Measurements from ENCODE around the gene SUPV3L1.

SUPV3L1 gene

DNA sequence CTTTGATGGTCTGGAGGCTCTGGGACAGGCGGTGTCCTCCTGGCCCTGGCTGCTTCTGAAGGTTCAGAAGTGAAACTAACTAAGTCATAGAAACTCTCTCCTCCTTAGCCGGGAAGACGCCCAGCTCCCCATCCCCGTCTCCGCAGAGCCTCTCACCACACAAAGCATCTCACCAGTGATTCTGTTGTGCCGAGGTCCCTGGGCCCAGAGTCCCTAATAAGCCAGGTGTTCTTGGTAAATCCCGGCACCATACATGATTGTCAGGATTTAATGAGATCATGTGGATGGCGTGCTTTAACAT, 49.5 kb downstream of the SUPV3L1 start:
- H3K4me3 Mint-ChIP-seq: peak overlapping the region; percentile 87
- peak overlapping the region; percentile 98 for H3K27ac Mint-ChIP-seq
- H3K27me3 Mint-ChIP-seq (ENCODE audit: low read depth): no peaks in the 10 kb centered on the region
- peaks cover 65% of the 10 kb centered on the region for H3K4me1 Mint-ChIP-seq (ENCODE audit: low read depth)
- H3K9me3 Mint-ChIP-seq: no peaks in the 10 kb centered on the region
- no peaks in the 10 kb centered on the region for H3K36me3 Mint-ChIP-seq (ENCODE audit: low read depth)
- DNase-seq (ENCODE audit: low spot score): no peak

DNA sequence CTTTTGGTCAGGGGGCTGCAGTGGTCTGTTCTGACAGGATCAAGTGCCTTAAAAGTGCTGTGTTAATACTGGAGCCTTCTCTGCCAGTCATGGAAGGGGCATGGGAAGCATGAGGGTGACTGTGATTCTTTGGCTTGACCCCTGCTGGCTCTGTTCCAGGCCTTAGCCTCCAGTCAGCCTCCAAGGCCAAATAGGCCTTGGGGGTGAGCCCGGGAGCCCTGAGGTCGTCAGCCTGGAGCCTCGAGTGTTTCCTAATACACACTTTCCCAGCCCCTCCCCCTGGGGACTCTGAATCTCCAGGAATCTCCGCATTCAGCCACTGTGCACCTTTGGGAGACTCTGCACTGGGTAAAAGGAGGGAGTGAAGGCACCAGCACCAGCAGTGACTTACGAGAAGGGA, 50.1 kb downstream of the SUPV3L1 start:
- Mint-ChIP-seq H3K4me3 (peak overlapping the region; percentile 87), H3K4me1 (ENCODE audit: low read depth) (peaks cover 62% of the 10 kb centered on the region), H3K27ac (peak overlapping the region; percentile 98)

DNA sequence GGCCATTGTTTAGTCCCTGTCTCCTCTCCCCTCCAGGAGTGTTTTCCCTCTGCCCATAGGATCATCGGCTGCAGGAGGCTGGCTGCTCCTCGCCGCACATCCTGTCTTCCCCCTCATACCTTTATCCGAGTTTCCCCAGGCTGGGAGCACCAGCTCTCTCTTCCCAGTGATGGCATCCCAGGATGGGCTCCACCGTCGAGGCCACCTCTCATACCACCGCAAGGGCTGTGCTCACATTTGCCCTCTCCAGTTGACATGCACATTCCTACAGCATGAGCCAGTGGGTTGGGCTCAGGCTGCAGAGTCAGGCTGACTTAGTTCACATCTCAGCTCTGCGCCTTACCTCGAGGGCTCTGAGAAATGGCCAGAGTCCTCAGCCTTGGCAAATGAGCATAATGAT, 52.2 kb downstream of the SUPV3L1 start:
- H3K27ac Mint-ChIP-seq: no peak overlapping the region
- H3K4me3 Mint-ChIP-seq: peak overlapping the region; percentile 58
- peaks cover 55% of the 10 kb centered on the region for H3K4me1 Mint-ChIP-seq (ENCODE audit: low read depth)

More for the DNA sequence above, 50.1 kb downstream of the SUPV3L1 start:
- Mint-ChIP-seq H3K36me3 (ENCODE audit: low read depth) (no peaks in the 10 kb centered on the region), H3K9me3 (no peaks in the 10 kb centered on the region), H3K27me3 (ENCODE audit: low read depth) (no peaks in the 10 kb centered on the region)
- DNase-seq (ENCODE audit: low spot score): no peak

DNA sequence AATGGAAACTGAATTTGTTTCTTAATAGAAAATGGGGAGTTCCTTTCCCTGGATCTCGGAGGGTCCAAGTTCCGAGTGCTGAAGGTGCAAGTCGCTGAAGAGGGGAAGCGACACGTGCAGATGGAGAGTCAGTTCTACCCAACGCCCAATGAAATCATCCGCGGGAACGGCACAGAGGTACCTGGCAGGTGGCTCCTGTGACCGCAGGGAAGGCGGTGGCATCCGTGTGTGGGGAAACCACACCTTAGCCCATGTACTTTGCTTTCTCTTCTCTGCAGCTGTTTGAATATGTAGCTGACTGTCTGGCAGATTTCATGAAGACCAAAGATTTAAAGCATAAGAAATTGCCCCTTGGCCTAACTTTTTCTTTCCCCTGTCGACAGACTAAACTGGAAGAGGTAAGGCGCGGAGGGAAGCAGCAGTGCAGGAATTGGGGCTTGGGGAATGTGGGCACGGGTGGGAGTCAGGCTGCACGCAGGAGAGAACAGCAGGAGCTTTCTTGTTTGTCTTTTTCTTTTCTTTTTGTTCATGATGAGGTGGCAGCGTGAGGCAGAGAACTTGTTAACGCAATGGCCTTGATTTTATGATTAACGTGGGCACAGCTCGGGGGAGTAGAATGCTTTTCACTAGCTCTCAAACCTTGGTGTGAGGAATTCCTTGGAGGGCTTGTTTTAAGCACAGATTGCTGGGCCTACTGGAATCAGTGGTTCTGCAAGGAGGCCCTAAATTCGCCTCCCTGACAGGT, 52.9 kb downstream of the SUPV3L1 start:
- H3K27me3 Mint-ChIP-seq (ENCODE audit: low read depth): no peaks in the 10 kb centered on the region
- no peaks in the 10 kb centered on the region for H3K9me3 Mint-ChIP-seq
- H3K4me3 Mint-ChIP-seq: peak overlapping the region; percentile 58
- peak overlapping the region; percentile 51 for H3K27ac Mint-ChIP-seq
- DNase-seq (ENCODE audit: low spot score): no peak
- H3K36me3 Mint-ChIP-seq (ENCODE audit: low read depth): no peaks in the 10 kb centered on the region
- peaks cover 53% of the 10 kb centered on the region for H3K4me1 Mint-ChIP-seq (ENCODE audit: low read depth)

More for the DNA sequence above, 52.2 kb downstream of the SUPV3L1 start:
- H3K27me3 Mint-ChIP-seq (ENCODE audit: low read depth): no peaks in the 10 kb centered on the region
- DNase-seq (ENCODE audit: low spot score): no peak
- no peaks in the 10 kb centered on the region for H3K36me3 Mint-ChIP-seq (ENCODE audit: low read depth)
- no peaks in the 10 kb centered on the region for H3K9me3 Mint-ChIP-seq

DNA sequence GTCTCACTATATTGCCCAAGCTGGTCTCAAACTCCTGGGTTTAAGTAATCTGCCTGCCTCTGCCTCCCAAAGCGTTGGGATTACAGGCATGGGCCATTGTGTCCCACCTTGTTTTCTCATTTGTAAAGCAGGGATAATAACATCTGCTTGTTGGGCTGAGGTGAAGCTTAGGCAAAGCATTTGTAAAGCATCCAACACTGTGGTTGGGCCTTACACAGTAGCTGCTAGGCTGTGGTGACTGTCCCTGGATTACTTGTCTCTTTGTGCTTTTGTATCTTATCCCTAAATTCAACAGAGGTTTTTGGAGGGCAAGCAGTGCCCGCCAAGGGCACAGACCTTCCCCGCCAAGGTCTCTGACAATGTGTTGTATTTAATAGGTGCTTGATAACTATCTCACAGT, 54.4 kb downstream of the SUPV3L1 start:
- H3K27ac Mint-ChIP-seq: peak overlapping the region; percentile 42

DNA sequence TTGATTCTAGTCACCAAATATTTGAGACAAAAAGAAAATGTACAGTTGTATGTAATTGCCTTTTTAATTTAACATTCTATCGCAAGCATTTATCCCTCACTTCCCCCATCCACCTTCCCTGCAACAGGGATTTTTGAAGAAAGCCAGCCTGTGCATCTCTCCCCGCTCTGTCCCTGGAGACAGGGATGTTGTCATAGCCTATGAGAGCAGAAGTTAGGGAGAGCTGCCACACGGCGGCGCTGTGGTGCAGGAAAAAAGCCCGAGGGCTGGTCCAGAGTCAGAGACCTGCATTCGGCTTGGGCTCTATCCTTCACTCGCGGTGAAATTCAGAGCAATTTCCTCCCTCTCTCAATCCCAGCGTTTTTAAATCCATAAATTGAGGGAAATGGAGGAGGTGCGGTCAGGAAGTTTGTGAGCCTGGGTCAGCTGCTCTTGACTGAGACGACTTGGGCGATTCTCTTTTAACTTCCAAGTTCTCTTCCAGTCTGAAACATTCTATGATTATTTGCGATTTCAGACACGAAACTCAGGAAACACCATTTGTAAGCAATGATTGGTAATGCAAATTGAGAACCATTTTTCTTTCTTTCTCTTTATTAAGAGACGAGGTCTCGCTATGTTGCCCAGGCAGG, 57.6 kb downstream of the SUPV3L1 start:
- Mint-ChIP-seq H3K4me3 (no peak overlapping the region), H3K36me3 (ENCODE audit: low read depth) (no peaks in the 10 kb centered on the region), H3K27ac (no peak overlapping the region), H3K9me3 (no peaks in the 10 kb centered on the region), H3K4me1 (ENCODE audit: low read depth) (peaks cover 21% of the 10 kb centered on the region), H3K27me3 (ENCODE audit: low read depth) (no peaks in the 10 kb centered on the region)
- peak; percentile 74 for DNase-seq (ENCODE audit: low spot score)

More for the DNA sequence above, 54.4 kb downstream of the SUPV3L1 start:
- H3K36me3 Mint-ChIP-seq (ENCODE audit: low read depth): no peaks in the 10 kb centered on the region
- H3K4me3 Mint-ChIP-seq: no peak overlapping the region
- DNase-seq (ENCODE audit: low spot score): no peak
- H3K9me3 Mint-ChIP-seq: no peaks in the 10 kb centered on the region
- no peaks in the 10 kb centered on the region for H3K27me3 Mint-ChIP-seq (ENCODE audit: low read depth)
- peaks cover 37% of the 10 kb centered on the region for H3K4me1 Mint-ChIP-seq (ENCODE audit: low read depth)

DNA sequence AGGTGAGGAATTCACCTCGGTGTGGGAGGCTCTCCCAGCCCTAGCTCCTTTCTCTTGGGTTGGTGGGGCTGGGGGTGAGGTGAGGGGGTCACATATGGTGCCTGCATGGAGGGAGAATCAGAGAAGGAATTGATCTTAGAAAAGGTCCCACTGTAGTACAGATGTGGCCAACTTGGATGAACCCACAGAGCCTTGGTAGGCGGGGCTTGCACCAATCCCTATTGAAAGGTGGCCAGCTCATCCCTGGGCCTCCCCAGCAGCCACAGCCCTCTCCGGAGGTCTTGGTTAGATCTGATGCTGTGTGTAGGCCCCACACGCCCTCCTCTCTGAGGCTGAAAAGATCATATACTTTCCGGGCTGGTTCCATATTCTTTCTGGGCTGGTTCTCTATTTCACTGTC, 59.1 kb downstream of the SUPV3L1 start:
- no peaks in the 10 kb centered on the region for H3K36me3 Mint-ChIP-seq (ENCODE audit: low read depth)
- H3K27me3 Mint-ChIP-seq (ENCODE audit: low read depth): no peaks in the 10 kb centered on the region
- DNase-seq (ENCODE audit: low spot score): no peak
- no peaks in the 10 kb centered on the region for H3K9me3 Mint-ChIP-seq
- H3K4me3 Mint-ChIP-seq: no peak overlapping the region
- no peak overlapping the region for H3K27ac Mint-ChIP-seq
- peaks cover 13% of the 10 kb centered on the region for H3K4me1 Mint-ChIP-seq (ENCODE audit: low read depth)

DNA sequence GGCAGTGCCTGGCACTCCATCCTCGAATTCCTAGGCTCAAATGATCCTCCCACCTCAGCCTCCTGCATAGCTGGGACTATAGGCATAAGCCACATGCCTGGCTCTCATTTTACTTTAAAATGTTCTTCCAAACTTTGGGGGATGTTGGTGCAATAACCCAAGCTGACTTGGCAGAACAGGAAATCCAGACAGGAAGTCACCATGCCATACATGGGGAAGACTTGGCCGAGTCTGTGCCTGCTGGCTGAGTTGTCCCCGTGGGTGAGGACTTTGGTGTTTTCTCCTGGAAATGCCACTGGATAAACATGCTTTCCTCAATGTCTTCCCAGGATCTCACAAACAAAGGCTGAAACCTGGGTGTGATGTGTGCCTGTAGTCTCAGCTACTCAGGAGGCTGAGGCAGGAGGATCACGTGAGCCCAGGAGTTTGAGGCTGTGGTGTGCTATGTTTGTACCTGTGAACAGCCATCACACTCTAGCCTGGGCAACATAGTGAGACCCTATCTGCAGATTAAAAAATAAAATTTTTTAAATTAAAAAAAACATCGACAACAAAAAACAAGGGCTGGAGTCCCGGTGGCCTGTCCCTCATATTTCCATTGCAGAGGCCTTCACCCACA, 59.9 kb downstream of the SUPV3L1 start:
- H3K4me1 Mint-ChIP-seq (ENCODE audit: low read depth): peaks cover 12% of the 10 kb centered on the region
- H3K36me3 Mint-ChIP-seq (ENCODE audit: low read depth): no peaks in the 10 kb centered on the region

DNA sequence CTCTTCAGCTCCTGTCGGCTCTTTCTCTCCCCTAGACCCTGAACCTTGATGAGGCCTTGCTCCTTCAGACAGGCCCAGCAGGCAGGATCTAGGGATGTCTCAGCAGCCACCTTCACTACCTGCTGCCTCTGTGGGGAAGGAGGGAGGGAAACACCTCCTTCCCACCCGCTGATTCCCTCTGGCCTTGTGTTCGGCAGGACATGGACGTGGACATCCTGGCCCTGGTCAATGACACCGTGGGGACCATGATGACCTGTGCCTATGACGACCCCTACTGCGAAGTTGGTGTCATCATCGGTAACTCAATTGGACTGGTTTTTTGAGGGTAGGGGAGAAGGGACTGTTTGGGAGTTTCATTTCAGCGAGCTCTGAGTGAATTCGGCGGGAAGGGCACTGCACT, 60.4 kb downstream of the SUPV3L1 start:
- Mint-ChIP-seq H3K36me3 (ENCODE audit: low read depth) (no peaks in the 10 kb centered on the region), H3K4me1 (ENCODE audit: low read depth) (peaks cover 12% of the 10 kb centered on the region), H3K27ac (no peak overlapping the region), H3K9me3 (no peaks in the 10 kb centered on the region), H3K27me3 (ENCODE audit: low read depth) (no peaks in the 10 kb centered on the region), H3K4me3 (no peak overlapping the region)
- no peak for DNase-seq (ENCODE audit: low spot score)

More for the DNA sequence above, 59.9 kb downstream of the SUPV3L1 start:
- H3K27ac Mint-ChIP-seq: no peak overlapping the region
- no peak overlapping the region for H3K4me3 Mint-ChIP-seq
- DNase-seq (ENCODE audit: low spot score): no peak
- H3K27me3 Mint-ChIP-seq (ENCODE audit: low read depth): no peaks in the 10 kb centered on the region
- no peaks in the 10 kb centered on the region for H3K9me3 Mint-ChIP-seq

DNA sequence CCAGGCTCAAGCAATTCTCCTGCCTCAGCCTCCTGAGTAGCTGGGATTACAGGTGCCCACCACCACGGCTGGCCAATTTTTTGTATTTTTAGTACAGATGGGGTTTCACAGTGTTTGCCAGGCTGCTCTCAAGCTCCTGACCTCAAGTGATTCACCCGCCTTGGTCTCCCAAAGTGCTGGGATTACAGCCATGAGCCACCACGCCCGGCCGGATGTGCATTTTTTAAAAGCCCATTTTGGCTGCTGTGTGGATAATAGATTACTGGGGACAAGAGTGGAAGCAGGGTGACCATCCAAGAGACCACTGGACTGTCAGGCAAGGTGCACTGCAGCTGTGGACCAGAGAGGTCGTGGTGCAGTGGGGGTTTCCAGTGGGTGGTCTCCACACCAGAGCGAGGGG, 61.5 kb downstream of the SUPV3L1 start:
- DNase-seq (ENCODE audit: low spot score): no peak
- H3K9me3 Mint-ChIP-seq: no peaks in the 10 kb centered on the region
- peaks cover 12% of the 10 kb centered on the region for H3K4me1 Mint-ChIP-seq (ENCODE audit: low read depth)
- no peak overlapping the region for H3K27ac Mint-ChIP-seq
- no peaks in the 10 kb centered on the region for H3K36me3 Mint-ChIP-seq (ENCODE audit: low read depth)
- no peak overlapping the region for H3K4me3 Mint-ChIP-seq
- no peaks in the 10 kb centered on the region for H3K27me3 Mint-ChIP-seq (ENCODE audit: low read depth)

DNA sequence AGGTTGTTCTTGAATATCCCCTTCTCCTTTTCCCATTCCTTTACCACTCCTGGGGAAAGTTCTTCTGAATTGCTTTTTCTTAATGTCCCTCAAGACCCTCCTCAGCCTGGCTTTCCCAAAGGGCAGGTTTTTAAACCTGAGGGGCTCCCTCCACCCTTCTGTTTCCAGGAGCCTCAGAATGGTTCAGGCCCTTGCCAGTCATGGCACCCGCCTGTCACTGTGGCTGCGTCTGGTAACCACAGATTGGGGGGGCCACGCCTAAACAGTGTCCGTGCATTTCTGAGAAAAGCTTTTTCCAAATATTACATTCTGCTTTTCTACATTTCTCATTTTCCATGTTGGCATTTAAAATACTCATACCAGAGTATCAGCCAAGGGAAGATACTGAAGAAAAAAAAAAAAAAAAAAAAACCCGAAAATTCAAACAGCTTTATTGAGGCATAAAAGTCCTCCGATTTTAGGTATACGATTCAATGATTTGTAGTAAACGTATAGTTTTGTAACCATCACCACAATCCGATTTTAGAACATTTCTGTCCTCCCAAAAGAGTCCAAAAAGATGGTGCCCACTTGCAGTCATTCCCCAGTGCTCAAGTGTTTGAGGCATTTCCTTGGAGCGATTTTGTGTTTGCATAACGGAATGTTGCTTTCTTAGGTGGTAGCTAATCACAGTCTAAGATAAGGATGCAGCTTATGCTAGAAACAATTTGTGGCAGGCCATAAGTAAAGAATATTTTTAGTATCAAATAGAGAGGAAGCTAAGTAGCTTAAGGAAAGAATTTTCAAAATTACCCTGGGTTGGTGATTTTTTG, 62.2 kb downstream of the SUPV3L1 start:
- no peaks in the 10 kb centered on the region for H3K9me3 Mint-ChIP-seq
- H3K4me1 Mint-ChIP-seq (ENCODE audit: low read depth): peaks cover 8% of the 10 kb centered on the region
- H3K36me3 Mint-ChIP-seq (ENCODE audit: low read depth): no peaks in the 10 kb centered on the region
- no peaks in the 10 kb centered on the region for H3K27me3 Mint-ChIP-seq (ENCODE audit: low read depth)
- no peak overlapping the region for H3K27ac Mint-ChIP-seq
- H3K4me3 Mint-ChIP-seq: no peak overlapping the region
- DNase-seq (ENCODE audit: low spot score): no peak

DNA sequence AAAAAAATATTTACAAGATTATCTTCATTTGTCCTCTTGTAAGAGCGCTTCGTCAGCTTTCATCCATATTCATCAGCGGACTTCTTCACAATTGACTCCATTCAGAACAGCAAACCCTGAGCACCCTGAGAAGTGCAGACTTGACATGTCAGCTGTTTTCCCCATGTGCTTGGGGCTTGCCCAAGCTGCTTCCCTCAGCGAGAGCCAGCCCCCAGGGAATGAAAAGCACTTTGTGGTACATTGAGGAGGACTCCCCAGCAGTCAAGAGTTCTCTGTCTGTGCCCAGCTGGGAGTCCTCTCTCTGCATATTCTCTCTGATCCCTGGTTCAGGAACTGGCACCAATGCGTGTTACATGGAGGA, 62.8 kb downstream of the SUPV3L1 start:
- Mint-ChIP-seq H3K4me3 (no peak overlapping the region), H3K27ac (no peak overlapping the region), H3K4me1 (ENCODE audit: low read depth) (peaks cover 5% of the 10 kb centered on the region), H3K27me3 (ENCODE audit: low read depth) (no peaks in the 10 kb centered on the region), H3K9me3 (no peaks in the 10 kb centered on the region), H3K36me3 (ENCODE audit: low read depth) (no peaks in the 10 kb centered on the region)
- no peak for DNase-seq (ENCODE audit: low spot score)

DNA sequence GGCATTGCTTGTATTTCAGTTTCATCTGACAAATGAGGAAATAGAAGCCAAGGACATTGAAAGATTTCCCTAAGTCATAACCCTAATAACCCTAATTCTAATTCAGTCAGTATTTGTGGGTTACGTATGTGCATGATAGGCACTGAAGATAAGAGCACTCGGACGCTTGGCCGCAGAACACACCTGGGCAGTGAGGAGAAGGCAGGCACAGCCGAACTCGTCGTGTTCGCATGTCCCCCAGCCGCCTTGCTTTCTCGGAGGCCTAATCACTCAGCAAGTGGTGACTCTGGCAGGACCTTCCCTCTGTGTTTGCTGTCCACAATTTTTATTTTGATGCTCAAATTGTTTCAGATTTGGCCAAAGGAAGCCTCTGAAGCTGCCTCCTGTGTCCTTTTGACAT, 63.8 kb downstream of the SUPV3L1 start:
- no peak for DNase-seq (ENCODE audit: low spot score)
- no peaks in the 10 kb centered on the region for H3K9me3 Mint-ChIP-seq
- no peak overlapping the region for H3K4me3 Mint-ChIP-seq
- H3K36me3 Mint-ChIP-seq (ENCODE audit: low read depth): no peaks in the 10 kb centered on the region
- H3K27me3 Mint-ChIP-seq (ENCODE audit: low read depth): no peaks in the 10 kb centered on the region
- no peak overlapping the region for H3K27ac Mint-ChIP-seq
- peaks cover 5% of the 10 kb centered on the region for H3K4me1 Mint-ChIP-seq (ENCODE audit: low read depth)

DNA sequence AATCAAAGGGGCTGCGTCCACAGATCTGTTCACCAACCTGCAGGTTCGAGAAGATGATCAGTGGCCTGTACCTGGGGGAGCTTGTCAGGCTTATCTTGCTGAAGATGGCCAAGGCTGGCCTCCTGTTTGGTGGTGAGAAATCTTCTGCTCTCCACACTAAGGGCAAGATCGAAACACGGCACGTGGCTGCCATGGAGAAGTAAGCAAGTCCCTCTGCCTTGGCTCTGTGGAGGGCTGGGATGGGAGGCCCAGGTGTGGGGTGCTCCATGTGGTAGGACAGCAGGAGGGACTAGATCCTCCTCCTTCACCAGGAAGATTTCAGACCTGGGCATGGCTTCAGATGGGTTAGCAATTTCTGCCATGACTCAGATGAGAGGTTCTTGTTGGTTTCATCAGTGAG, 66.0 kb downstream of the SUPV3L1 start:
- Mint-ChIP-seq H3K9me3 (no peaks in the 10 kb centered on the region), H3K27me3 (ENCODE audit: low read depth) (no peaks in the 10 kb centered on the region), H3K4me1 (ENCODE audit: low read depth) (no peaks in the 10 kb centered on the region), H3K36me3 (ENCODE audit: low read depth) (no peaks in the 10 kb centered on the region), H3K27ac (no peak overlapping the region), H3K4me3 (no peak overlapping the region)
- DNase-seq (ENCODE audit: low spot score): no peak
